GM10248 (cell line): ENCODE measurements around the gene PLSCR4.
"Not testable (repeated sequence)": the region's sequence is repeated elsewhere in the genome, so short reads cannot be mapped to it uniquely, and the experiment has no call there.

Experiments used
- CTCF ChIA-PET: fragments of 300-600 bp; sonication (Branson Sonifier 250); formaldehyde crosslinking; extraction: SDS; loops from one replicate; lab custom pipeline; 2021; ENCODE audit warnings: antibody characterized with exemption; lab: Yijun Ruan, JAX
- POLR2A ChIA-PET: fragments of 350-650 bp; sonication (Branson Sonifier 250); formaldehyde crosslinking; extraction: SDS; loops from one replicate; lab custom pipeline; 2020; ENCODE audit warnings: antibody characterized with exemption; lab: Yijun Ruan, JAX
- DNase-seq: peaks from one replicate; pipeline ENCODE4 v3.0.0; 2012; ENCODE audit errors: extremely low spot score
- TF ChIP-seq, protein P1 (sequence below): IDR thresholded peaks from 2 replicates; pipeline ENCODE4 v1.5.1; 2012; ENCODE audit warnings: mild to moderate bottlenecking, low read depth; ENCODE audit errors: extremely low read depth, missing control alignments, control extremely low read depth

The PLSCR4 gene

DNA sequence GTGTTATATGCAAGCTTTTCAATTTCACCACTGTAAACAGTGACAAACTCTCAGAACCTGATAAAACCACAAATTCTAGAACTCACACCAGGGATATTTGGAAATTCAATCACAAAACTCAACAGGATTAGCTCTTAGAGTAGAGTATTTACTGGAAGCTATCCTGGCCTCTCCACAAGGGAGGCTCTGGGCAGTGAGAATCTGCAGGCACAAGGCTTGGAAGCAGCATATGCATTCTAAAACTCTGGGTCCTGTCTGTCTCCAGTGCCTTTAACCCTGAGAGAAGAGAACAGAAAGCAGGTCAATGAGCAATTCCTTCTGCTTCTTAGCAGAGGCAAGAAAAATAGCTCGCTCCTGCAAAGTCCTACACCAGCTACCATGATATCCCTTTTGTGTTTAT, 23.4 kb downstream of the PLSCR4 start:
- TF ChIP-seq, protein P1, sequence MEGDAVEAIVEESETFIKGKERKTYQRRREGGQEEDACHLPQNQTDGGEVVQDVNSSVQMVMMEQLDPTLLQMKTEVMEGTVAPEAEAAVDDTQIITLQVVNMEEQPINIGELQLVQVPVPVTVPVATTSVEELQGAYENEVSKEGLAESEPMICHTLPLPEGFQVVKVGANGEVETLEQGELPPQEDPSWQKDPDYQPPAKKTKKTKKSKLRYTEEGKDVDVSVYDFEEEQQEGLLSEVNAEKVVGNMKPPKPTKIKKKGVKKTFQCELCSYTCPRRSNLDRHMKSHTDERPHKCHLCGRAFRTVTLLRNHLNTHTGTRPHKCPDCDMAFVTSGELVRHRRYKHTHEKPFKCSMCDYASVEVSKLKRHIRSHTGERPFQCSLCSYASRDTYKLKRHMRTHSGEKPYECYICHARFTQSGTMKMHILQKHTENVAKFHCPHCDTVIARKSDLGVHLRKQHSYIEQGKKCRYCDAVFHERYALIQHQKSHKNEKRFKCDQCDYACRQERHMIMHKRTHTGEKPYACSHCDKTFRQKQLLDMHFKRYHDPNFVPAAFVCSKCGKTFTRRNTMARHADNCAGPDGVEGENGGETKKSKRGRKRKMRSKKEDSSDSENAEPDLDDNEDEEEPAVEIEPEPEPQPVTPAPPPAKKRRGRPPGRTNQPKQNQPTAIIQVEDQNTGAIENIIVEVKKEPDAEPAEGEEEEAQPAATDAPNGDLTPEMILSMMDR, result no peak
- CTCF ChIA-PET, result interaction anchor here (0.9 kb wide), 1 partner anchor 37 kb away, joined by 3 read pairs; no protein-coding TSS in a partner anchor
- no peak for DNase-seq

DNA sequence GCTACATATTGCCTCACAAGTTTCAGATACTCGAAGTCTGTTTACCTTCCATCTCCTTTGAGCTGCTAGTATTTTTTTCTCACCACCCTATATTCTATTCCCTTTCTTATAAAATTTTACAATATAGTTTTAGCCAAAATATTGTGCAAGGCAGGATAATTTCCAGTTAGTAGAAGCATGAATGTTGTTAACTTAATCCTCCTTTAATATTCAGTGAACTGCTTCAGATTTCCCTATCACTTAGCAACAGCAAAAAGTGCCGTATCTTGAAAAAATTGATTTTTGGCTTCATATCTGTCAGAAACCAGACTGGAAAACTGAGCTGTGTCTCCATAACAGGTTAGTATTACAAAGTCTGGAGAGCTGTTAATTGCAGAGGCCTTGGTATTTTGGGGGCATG, 24.0 kb downstream of the PLSCR4 start:
- TF ChIP-seq, protein P1, result no peak
- ChIA-PET CTCF (interaction anchor here (0.9 kb wide), 1 partner anchor 37 kb away, joined by 3 read pairs; no protein-coding TSS in a partner anchor), POLR2A (no interaction called here)
- DNase-seq, result no peak

More for the DNA sequence above, 23.4 kb downstream of the PLSCR4 start:
- POLR2A ChIA-PET, result no interaction called here

DNA sequence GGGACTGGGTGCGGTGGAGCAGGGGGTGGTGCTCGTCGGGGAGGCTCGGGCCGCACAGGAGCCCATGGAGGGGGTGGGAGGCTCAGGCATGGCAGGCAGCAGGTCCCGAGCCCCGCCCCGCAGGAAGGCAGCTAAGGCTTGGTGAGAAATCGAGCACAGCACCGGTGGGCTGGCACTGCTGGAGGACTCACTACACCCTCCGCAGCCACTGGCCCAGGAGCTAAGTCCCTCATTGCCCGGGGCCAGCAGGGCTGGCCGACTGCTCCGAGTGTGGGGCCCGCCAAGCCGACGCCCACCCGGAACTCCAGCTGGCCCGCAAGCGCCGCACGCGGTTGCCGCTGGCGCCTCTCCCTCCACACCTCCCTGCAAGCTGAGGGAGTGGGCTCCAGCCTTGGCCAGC, 25.4 kb downstream of the PLSCR4 start:
- CTCF ChIA-PET, result interaction anchor here (0.8 to 2.1 kb wide), 2 partner anchors 36 to 352 kb away, joined by 3 to 9 read pairs; no protein-coding TSS in a partner anchor
- POLR2A ChIA-PET, DNase-seq: not testable (repeated sequence)

DNA sequence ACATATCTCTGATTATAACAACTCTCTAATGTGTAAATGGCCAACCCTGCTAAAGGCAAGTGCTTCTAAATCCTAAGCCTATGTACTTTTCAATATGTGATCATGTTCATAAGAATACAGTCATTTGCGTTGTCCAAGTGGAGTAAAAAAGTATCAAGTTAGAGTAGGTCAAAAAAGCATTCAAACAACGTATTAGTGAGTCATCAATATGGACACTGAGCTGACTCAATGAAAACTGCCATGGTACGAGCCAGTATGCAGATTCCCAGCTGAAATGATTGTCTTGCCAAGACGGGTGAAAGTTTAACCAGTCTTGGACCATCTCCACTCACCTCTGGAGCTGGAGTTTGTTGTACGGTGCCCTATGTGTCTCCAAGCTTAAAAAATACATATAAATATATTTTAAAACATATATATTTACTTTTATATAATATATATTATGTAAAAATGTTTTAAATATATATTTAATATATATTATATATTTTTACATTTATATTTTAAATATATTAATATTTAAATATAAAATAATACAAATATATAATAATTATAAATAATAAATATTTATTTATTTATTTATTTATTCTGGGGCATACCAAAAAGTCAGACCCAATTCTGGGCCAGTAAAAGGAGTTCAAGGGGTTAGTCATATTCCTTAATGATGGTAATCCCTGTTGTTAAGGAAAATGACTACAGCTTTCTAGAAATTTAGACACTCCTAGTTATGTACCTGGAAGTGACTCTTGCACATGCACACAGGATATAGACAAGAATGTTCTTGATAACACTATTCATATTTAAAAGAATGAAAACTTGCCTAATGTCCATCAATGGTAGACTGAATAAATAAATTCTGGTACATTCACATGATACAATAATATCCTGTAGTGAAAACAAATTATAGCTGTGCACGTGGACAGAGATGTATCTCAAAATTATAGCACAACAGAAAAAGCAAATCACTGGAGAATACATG, 27.2 kb downstream of the PLSCR4 start:
- TF ChIP-seq, protein P1, result no peak
- no peak for DNase-seq
- ChIA-PET POLR2A (no interaction called here), CTCF (interaction anchor here (1.2 to 2.1 kb wide), 3 partner anchors 34 to 375 kb away, joined by 3 to 9 read pairs (median 3); no protein-coding TSS in a partner anchor)

DNA sequence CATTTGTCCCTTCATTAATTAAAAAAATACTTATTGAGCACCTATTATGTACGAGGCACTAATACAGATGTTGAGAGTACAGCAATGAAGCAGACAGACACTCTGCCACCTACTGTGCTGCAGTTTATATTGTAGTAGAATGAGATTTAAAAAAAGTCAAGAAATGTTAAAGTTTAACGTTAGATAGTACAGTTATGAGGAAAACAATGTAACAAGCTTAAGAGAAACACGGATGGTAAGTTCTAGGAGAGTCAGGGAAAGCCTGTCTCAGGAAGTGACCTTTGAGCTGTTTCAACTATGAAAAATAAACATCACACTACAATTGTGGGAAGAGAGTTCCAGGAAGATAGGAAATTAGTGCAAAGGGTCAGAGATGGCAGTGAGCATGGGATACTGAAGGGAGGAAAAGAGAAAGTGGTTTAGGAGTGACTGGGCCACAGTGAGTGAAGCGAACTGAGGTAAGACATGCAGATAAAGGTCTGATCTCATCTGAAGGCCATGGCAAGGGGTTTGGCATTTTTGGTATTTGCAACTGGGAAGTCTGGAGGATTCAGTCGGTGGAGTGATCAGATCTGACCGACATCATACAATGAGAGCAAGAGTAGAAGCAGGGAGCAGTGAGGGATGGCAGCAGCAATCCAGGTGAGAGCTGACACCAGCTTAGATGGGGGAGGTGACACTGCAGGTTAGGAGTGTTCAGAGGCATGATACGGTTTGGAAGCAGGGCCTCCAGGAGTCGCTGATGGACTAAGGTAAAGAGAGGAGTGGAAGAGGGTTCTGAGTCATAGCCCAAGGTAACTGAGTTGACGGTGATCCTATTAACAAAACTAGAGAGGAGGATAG, 28.5 kb downstream of the PLSCR4 start:
- POLR2A ChIA-PET, result no interaction called here
- CTCF ChIA-PET, result interaction anchor here (0.7 kb wide), 1 partner anchor 355 kb away, joined by 3 read pairs; no protein-coding TSS in a partner anchor
- TF ChIP-seq, protein P1, result no peak
- DNase-seq, result no peak

DNA sequence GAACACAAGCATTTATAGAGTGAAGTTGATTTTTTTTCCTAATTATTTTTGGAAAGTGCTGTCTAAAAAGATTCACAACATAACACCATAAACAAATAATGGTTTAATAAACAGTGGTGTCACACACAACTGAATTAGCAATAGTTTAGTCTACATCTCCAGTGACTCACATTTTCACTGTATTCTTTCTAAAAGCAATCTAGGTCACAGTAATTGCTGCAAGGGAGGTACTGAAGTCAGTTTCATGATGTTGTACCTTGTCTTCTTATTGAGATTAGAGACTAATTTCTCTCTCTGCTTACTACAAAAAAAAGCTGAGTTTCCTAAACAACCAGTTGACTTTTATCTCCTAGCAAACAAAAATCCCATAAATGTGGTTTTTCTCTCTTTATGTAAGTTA, 29.6 kb downstream of the PLSCR4 start:
- ChIA-PET CTCF (no interaction called here), POLR2A (no interaction called here)
- TF ChIP-seq, protein P1, result no peak
- no peak for DNase-seq
